Astrocyte of the spinal cord (primary cell): ENCODE measurements around the gene TRIM41.

Source experiments
- DNase-seq: peaks from one replicate; pipeline ENCODE4 v3.0.0; 2011; ENCODE audit warnings: low read depth, low spot score
- H3K4me3 ChIP-seq: 2 replicates; pipeline ENCODE4 v1.5.1; 2011; ENCODE audit warnings: low read depth, mild to moderate bottlenecking, low read length, moderate library complexity
- CTCF ChIP-seq: IDR thresholded peaks from 2 replicates; pipeline ENCODE4 v1.5.1; 2012; ENCODE audit warnings: low read depth, mild to moderate bottlenecking, low read length, inconsistent platforms
- in situ Hi-C: cut with HindIII; loops from 2 replicates; pipeline ENCODE4 v1.10.0; 2017; ENCODE audit warnings: low sequenced_read_pairs

Gene TRIM41

GRCh38 chr5:181189363-181189961 is 33.6 kb upstream of the TRIM41 start:
- H3K4me3 ChIP-seq = peak overlapping the region; percentile 79
- in situ Hi-C loops = no loop called here
- peak; percentile 51 for DNase-seq
- no peak for TF ChIP-seq CTCF

GRCh38 chr5:181189962-181190710 is 32.9 kb upstream of the TRIM41 start:
- in situ Hi-C loops = no loop called here
- H3K4me3 ChIP-seq = peak overlapping the region; percentile 79
- TF ChIP-seq CTCF = no peak
- DNase-seq = no peak

- H3K4me3 ChIP-seq = peak overlapping the region; percentile 79
- TF ChIP-seq CTCF = peak; percentile 24
- no peak for DNase-seq
- in situ Hi-C loops = no loop called here
These were observed 32.2 kb upstream of the TRIM41 start for GRCh38 chr5:181190711-181191525.

GRCh38 chr5:181191526-181192336 is 31.4 kb upstream of the TRIM41 start:
- peak overlapping the region; percentile 79 for H3K4me3 ChIP-seq
- in situ Hi-C loops = no loop called here
- TF ChIP-seq CTCF = no peak
- peak; percentile 96 for DNase-seq

GRCh38 chr5:181192337-181193046 is 30.6 kb upstream of the TRIM41 start:
- in situ Hi-C loops = no loop called here

More at GRCh38 chr5:181192337-181193046, 30.6 kb upstream of the TRIM41 start:
- DNase-seq = no peak
- no peak for TF ChIP-seq CTCF
- peak overlapping the region; percentile 79 for H3K4me3 ChIP-seq
